ENCODE results near the gene ZBTB17.
A peak's percentile ranks its signal among the peaks of the same experiment; 100 is the strongest.
"Not testable (repeated sequence)": the region's sequence is repeated elsewhere in the genome, so short reads cannot be mapped to it uniquely, and the experiment has no call there.

ZBTB17 gene

DNA sequence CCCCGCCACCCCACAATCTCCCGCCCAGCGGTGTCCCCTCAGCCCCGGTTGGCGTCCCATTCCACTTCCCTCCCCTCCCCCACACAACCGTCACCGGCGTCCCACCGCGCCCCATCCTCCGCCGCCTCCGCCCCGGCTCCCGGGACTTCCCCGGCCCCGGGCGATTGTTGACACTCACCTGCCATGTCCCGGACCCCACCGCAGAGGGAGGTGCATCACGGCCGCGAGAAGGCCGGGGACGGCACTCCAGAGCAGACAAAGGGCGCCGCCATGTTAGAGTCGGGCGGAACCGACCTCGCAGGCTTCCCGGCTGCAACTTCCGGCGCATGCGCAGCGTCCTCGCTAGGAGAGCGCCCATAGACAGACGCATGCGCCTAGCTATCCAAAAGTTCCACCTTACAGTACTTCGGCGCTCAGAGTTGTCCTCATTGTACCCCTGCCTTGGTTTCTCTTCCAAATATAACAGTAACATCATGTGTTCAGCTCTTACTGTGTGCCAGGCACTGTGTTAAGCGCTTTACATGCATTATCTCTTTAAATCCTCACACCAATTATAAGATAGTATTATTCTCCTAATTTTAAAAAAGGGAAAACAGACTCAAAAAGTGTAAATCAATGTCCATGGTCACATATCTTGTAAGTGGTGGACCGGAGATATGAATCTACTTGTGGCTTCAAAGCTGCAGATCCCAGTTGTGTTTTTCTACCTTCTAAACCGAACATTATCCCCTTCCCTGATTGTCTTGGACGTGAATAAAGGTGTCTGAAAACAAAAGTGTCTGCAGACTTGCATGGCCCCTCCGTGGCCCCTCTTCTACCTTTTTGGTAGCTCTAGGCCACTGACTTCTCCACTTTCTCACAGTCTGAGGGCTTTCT lies at the start of gene ZBTB17:
Gene ZBTB17 (minus strand): TSS at position 297 of the 876 bp plus-strand sequence. CDS start 27,606 bp downstream, outside the sequence.
- peak; percentile 89 to 95 (median 95) for DNase-seq (ENCODE audit: low read depth in 2 of 3, low spot score in 1 of 3)

DNA sequence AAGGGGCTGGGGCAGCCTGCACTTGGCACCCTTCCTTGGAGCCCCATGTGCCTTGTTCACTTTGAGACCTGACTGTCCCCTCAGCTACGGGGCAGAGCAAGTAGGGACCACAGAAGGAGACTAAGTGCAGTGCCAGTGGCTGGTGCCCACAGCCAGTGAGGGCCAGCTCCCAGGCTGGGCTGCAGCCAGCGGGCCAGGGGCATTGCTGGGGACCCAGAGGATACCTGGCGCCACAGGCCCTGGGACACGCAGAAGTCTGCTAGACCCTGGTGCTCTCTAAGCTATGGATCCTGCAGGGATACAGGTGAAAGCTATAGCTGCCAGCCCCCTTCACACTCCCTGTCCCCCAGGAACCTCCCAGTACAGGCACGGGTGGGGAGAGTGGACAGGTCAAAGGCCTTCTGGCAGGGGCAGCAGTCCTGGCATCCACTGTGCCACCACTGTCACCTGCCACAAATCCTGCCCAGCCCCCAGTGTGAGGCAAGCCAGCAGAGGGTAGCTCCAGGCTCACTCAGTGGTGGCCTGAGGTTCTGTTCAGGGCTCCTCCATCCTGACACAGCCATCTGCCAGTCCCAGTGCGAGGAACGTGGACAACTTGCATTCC lies 47.3 kb upstream of the ZBTB17 start:
- no peak for DNase-seq (ENCODE audit: low read depth in 2 of 3, low spot score in 1 of 3)

DNA sequence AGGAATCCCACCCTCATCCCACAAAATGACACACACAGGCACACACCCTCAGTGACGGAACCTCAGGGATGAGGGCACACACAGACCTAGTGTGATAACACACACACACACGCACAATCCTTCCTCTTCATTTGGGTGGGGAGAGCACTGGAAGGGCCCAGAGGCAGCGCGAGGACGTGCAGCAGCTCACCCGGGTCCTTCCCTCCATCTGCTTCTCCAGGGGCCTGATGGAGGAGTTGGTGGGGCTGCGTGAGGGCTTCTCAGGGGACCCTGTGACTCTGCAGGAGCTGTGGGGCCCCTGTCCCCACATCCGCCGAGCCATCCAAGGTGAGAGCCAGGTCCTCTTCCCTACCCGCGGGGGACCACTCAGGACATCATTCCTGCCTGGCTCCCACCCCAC lies 46.5 kb upstream of the ZBTB17 start:
- DNase-seq (ENCODE audit: low read depth in 2 of 3, low spot score in 1 of 3) = no peak

DNA sequence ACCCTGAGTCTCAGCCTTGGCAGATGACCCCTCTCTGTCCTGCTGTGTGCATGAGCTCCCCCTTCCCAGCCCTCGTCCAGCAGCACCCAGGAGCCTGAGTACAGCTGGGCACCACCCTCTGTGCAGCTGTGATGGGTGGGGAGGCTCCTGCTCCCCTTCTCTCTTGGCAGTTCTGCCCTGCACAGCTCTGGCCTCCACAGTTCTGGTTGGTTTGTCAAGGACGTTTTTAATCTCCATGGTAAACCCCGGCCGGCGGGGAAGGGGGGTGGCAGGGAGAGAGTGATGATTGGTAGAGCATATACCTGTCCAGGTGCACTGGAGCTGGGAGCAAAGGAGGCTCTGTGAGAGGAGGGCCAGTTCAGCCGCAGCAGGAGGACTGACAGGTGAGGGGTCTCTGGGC lies 45.8 kb upstream of the ZBTB17 start, which contains the start of gene CLCNKA:
Gene CLCNKA (plus strand): TSS at position 356 of the 400 bp plus-strand sequence. CDS start 584 bp downstream, outside the sequence.
- DNase-seq (ENCODE audit: low read depth in 2 of 3, low spot score in 1 of 3) = no peak

DNA sequence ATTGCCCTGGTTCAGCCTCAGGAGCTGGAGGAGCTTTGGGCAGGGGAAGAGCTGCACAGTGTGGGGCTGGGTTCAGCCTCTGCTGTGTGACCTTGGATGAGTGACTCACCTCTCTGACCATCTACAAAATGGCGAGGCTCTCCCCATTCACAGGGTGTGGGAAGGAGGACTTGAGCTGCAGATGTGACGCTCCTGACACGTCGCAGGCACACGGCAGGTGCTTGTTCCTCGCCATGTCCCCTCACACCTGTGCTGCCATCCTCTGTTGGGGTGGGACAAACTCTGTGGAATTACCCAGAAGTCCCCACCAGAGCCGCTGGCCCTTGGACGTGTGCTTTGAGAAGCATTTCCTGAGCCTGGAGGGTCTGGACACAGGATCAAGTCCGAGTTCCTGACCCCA lies 45.0 kb upstream of the ZBTB17 start:
- not testable (repeated sequence) for DNase-seq (ENCODE audit: low read depth in 2 of 3, low spot score in 1 of 3)

DNA sequence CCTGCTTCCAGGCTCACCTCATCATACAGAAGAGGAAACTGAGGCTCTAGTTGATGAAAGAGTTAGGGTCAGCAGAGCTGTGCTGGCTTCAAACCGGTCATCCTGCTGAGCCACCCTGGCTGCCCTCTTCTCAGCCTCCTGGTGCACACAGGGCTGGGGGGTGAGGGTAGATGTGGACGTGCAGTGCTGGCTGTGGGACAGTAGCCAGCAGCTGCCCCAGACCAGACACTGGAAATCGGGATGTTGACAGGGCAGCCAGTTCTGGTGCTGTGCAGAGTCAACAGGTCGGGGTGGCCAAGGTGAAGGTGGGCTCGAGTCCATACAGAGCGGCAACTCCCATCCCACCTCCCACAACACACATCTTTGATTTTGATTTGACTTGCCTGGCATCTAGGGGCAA lies 44.4 kb upstream of the ZBTB17 start:
- DNase-seq (ENCODE audit: low read depth in 2 of 3, low spot score in 1 of 3) = no peak

DNA sequence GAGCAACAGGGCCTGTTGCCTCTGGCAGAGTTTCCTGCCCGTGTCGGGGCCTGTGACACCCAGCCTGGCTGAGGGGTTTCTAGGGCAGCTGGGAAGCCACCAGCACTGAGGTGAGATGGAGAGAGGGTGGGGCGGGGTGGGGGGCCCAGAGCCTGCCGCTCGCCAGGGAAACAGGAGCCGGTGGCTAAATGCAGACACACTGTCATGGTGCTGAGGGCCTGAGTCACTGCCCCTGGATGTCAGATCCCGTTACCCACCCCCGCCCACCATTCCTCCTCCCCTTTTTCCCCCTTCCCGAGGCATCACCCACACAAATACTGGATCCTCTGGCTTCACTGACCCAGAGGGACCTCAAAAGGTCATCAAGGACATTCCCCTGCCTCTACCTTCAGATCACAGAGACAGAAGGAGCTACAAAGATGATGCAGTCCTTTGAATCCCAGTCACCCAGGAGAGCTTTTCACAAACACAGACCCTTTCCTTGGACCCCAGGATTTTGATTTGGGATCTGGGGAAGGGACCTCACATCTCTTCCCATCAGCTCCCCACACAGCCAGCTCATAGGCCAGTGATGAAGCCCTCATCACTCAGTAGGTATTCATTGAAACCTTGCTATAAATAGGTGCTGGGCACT lies 43.9 kb upstream of the ZBTB17 start:
- DNase-seq (ENCODE audit: low read depth in 2 of 3, low spot score in 1 of 3) = no peak

DNA sequence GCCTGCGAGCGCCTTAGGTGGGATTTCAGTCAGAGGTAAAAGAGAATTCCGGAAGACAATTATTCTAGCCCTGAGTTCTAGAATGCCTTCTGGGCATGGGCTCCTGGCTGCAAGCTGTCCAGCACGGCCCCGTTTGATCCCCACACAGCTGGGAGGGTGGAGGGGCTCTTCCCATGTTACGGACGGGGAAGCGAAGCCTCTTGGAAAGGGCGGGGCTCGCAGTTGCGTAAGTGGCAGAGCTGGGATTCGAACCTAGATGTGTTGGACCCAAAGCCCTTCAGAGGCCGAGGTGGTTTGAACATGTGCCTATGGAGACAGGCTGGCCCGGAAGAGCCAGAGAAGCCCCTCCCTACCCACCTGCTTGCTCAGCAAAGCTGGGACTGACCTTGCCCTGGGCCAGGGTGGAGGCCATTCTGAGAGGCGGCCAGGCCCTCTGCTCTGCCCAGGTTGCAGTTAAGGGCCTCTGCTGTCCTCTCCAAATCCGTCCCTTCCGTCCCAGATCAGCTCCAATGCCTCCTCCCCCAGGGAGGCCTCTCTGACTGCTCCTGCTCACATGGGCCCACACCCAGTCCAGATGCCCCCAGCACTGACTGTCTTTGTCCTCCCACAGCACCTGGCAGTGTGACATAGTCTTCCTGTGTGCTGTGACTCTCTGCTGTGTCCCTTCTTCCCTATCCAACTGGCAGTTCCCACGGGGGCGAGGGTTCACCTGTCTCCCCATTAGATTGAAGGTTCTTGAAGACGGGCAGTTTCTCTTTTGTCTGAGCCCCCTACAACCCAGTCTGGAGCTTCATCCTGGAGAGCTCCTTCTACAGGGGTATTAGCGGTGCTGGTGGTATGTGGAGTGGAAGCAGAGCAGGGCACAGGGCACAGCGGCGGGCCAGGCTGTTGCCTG lies 43.1 kb upstream of the ZBTB17 start:
- DNase-seq (ENCODE audit: low read depth in 2 of 3, low spot score in 1 of 3) = no peak

DNA sequence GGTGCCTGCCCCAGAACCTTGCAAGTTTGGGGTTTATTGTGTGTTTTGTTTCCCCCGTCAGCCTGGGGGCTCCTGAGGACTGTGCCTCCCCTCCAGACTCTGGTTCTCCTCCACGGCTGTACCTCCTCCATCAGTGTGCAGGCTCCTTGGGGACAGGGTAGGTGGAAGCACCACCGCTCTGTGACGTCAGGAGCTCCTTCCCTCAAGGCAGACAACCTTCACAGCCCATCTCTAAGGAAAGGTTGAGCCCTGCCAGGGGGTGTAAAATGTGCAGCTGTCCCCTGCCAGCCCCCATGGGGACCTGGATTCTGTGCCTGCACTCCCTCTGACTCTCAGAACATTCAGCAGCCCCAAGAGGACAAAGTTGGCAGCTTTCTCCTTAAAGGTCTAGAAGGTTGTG lies 42.4 kb upstream of the ZBTB17 start:
- DNase-seq (ENCODE audit: low read depth in 2 of 3, low spot score in 1 of 3) = no peak

DNA sequence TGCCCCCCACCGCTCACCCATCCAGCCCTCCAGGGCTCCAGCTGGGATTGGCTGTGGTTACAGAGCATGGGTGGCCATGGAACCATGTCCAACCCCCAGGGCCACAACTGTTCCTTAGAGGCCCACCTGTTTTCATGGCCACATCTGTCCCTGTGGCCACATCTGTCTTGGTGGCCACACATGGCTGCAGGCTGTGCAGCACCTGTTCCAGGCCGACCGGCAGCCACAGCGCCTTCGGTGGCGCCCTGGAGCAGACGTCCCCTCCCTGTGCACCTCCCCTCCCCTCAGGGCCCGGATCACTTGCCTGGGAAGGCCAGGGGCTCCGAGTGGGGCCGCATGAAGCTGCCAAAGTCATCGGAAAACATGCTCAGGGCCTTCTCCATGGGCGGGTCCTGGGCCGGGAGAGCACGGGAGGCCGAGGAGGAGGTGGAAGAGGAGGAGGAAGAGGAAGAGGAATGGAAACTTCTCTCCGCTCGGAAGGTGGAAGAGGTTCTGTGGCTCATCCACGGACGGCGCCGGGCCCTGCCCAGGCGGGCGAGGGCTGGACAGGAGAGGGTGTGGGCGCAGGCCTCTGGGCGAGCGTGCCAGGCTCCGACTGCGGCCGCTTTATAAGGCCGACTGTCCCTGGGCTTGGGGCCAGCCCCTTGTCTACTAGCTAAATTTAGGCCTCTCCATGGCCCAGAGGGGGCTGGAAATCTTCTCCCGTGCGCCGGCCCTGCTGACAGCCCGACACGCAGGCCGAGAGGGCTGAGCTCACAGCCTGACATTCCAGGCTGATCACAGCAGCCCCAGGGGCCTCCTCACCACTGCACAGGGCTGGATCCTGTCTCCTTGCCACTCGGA lies 41.8 kb upstream of the ZBTB17 start, which contains the start of gene HSPB7:
Gene HSPB7 (minus strand): TSS at position 583 of the 843 bp plus-strand sequence. CDS start 80 bp downstream, at position 503.
- DNase-seq (ENCODE audit: low read depth in 2 of 3, low spot score in 1 of 3) = no peak

DNA sequence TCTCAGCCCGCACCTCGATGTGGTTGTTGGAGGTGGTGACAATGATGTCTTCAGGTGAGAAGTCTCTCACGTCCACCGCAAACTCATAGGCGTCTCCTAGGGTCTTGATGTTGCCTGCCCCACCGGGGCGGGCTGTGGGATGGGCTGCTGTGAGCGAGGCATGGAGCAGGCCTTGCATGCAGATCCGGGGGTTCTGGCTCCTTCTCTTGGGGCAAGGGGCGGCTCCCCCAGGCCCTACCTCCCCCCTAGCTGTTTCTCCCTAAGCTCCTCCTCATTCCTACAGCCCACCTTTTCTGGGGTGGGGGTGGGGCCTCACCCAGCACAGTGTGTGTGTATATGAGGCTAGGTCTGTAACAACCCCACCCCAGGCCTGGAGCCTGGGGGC lies 41.2 kb upstream of the ZBTB17 start:
- DNase-seq (ENCODE audit: low read depth in 2 of 3, low spot score in 1 of 3) = no peak

DNA sequence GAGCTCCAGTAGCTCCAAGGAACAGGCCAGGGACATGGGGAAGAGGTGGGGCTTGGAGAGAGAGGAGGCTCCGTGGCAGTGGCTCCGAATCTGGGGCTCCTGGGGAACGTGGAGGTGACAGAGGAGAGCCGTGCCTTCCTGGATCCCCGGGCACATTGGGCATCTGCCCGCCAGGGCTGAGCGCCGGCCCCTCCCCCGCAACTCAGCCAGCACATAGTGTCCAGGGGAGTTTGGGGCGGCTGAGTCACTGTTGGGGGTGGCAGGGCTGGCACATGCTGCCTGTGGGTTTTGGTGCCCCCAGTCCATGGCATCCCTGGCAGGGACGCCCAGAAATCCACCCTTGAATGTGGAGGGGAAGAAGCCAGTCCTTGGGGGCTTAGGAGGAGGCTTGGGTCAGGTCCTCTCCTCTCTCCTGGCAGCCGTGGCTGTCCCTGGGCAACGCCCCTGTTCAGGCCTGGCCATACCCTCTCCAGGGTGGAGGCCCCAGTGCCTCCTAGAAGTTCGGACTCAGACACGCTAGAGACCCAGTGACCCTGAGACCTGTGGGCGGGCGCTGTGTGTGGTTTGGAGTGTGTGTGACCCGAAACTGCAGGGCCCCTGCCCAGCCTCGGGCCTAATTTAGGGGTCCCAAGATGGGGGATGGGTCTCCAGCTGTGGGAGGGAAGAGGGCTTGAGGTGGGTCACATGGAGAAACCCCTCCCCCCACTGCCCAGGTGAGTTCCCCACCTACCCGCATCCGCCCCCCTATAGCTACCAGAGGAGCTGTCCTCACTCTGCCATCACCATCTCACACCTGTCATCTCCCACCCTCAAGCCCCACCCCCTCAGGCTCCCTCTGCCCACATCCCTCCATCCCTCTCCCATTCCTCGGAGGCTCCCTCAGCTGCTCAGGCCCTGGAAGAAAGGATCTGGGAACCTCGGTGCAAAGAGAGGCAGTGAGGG lies 40.3 kb upstream of the ZBTB17 start:
- no peak for DNase-seq (ENCODE audit: low read depth in 2 of 3, low spot score in 1 of 3)

DNA sequence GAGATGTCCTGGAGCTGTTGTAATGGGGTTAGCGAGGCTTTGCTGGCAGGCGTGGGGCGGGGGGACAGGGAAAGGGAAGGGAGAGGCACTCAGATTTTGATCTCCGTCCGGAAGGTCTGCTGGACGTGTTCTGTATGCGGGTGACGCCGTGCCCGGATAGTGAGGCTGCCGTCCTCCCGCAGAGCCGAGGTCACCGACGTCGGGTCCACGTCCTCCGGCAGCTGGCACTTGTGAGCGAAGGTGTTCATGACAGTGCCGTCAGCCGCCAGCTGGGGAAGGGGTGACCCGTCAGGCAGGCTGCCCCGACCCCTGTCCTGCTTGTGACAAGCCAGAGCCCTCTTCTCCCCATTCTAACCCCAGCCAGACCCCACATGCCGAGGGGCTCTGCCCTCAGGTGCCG lies 39.6 kb upstream of the ZBTB17 start:
- no peak for DNase-seq (ENCODE audit: low read depth in 2 of 3, low spot score in 1 of 3)

DNA sequence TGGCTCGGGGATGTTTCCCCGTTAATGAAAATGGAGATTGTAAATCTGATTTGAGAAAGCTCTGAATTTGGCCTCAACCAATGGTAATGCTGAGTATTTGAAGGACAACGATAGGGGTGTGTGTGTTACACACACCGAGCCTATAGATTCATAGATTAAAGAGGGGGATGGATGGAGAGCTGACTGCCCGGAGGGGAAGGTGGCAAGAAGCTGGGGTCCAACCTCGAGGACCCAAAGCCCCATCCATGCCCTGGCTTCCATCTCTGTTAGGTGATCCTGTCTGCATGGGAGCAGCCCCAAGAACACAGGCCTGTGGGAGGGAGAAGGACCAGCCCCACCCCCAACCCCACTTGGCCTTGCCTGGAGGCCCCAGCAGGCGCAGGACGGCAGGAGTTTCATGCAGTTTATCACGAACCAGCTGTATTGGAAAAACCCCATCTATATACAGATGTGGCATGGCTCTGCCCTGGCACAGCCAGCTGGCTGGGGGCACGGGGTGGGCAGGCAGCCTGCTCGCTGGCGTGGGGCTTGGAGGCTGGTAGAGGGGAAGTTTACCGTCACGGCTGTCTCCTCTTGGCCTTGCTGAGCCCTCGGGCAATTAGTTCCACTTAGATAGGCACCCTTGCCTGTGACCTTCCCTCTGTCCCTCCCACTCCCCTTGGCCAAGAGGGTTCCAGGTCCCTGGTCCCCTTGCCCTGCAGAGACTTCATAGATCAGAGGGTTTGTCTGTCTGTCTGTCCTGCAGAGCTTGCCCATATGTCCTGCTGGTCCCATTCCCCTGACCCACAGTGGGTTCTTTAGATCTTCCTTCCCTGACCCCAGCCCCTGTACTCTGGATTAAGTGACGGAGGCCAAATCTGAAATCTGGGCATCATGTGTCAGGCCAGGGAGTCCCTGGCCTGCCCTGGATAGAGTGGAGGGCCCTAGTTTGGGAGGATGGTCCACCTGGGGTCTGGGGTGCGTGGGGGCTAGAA lies 38.9 kb upstream of the ZBTB17 start:
- no peak for DNase-seq (ENCODE audit: low read depth in 2 of 3, low spot score in 1 of 3)

DNA sequence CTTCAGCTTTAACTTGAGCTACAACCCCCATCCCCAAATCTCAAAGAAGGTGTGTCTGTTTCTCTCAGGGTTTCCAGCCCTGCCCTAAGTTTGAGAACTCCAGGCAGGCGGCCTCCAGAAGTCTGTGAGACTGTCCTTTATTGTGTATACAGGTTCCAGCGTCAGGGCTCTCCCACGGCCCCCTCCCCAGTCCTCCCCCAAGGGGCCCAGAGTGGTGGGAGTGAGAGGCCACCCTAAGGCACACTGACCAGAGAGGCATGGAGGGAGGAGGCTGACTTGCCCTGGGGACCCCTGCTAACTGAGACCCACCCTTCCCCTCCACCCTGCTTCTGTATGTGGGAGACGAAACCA lies 38.0 kb upstream of the ZBTB17 start:
- no peak for DNase-seq (ENCODE audit: low read depth in 2 of 3, low spot score in 1 of 3)

DNA sequence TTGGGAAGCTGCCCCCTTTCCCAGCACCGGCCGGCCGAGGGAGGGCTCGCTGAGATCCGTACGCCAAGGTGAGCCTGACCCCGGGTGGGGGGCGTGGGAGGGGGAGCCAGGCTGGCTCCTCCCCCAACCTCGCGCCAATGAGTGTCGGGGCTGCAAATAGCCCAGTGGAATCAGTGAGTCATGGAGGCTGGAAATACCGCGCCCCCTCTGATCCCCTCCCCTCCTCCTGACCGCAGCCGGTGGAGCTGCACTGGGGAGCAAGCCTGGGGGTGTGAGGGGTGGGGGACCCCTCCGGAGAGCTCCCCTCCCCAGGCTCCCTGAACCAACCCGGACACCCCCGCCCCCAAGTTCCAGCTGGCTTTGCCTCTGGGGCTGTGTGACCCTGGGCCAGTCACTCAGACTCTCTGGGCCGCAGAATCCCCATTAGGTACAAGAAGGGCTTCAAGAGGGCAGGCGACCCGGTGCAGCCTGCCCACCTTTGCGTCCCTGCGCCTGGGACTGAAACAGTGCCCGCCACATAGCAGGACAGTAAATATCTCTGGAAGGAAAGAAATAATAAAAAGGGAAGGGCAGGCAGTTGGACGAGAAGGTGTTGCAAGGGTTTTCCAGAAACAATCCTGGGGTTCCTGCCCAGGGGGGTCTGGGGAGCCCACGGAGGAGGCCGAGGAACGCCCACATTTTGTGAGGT lies 37.5 kb upstream of the ZBTB17 start:
- peak in 1 of 3 donors; percentile 25 for DNase-seq (ENCODE audit: low read depth in 2 of 3, low spot score in 1 of 3)

DNA sequence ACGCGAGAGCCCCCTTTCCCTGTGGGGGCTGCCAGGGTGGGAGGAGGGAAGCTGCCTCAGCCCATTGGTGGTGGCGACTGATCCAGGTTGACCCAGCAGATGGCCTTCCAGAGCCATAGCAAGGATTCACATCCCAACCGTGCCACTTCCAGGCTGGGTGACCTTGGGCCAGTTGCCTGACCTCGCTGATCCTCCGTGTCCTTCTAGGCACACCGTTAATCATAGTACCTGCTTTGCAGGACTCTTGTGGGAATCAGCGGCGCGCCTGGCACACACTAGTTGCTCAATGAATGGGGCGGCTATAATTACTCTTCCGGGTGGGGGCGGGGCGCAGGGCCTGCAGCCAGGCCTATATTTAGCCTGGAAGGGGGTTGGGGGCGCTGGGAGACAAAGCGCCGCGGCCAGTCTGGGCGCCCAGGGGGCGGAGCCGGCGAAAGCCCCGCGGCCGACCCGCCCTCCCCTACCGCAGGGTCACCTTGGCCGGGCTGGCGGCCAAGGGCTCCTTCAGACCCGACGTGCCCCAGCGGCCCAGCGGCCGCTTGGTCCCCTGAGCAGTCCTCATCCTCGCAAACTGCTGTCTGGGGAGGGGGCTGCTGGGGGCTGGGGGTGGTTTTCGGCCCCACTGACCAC lies 36.8 kb upstream of the ZBTB17 start:
- no peak for DNase-seq (ENCODE audit: low read depth in 2 of 3, low spot score in 1 of 3)

Measured in stimulated activated CD4-positive, alpha-beta T cell treated with anti-CD3 and anti-CD28 coated beads, Interleukin-12 subunit alpha, Interleukin-12 subunit beta, amount 100 ng/mL, for 48 hours (primary cell).